HCT116 (cell line): ENCODE measurements around the gene PGM2L1. TPM values are rescaled to one million over a fixed set of nuclear protein-coding genes. Genes with fewer than 3 reads are reported as not detected.

Experiments used
- ATAC-seq: fragments of 200-7000 bp; cut with Tn5 transposase; 2 replicates; pipeline ENCODE4 v1.9.1; 2020; ENCODE audit warnings: mild to moderate bottlenecking, moderate library complexity
- BruUV-seq: library from RNA; stranded (reverse); fragments of 400-500 nt; replicated peaks from 2 replicates; lab custom pipeline; 2021; lab: Mats Ljungman, UMichigan
- CTCF ChIA-PET: fragments of 300-600 bp; sonication (Branson Sonifier 250); formaldehyde crosslinking; loops from one replicate; lab custom pipeline; 2021; ENCODE audit warnings: antibody characterized with exemption; lab: Charles Lee
- POLR2A ChIA-PET: fragments of 300-600, 350-600 bp; sonication (Branson Sonifier 250); formaldehyde crosslinking; loops from one replicate; lab custom pipeline; 2021; ENCODE audit warnings: antibody characterized with exemption; lab: Charles Lee
- RAD21 ChIA-PET, 2 experiments: fragments of 300-600 bp; sonication (Branson Sonifier 250); formaldehyde crosslinking; loops; one replicate each; lab custom pipeline; 2023; ENCODE audit warnings: low total read pairs in 2 of 2; ENCODE audit not compliant: uncharacterized antibody in 2 of 2, unreplicated experiment in 2 of 2, low non-redundant PET in 1 of 2; lab: Charles Lee
- DNase-seq: peaks from one replicate; pipeline ENCODE4 v3.0.0-alpha.2; 2010; ENCODE audit warnings: low read depth, low spot score
- H2AFZ ChIP-seq: fragments of 200-600 bp; shearing (Covaris generic), sonication (generic); 2 replicates; pipeline ENCODE4 v1.6.1; 2017; ENCODE audit warnings: low read depth, mixed run types, mixed read lengths, antibody characterized with exemption, low read length; ENCODE audit not compliant: poor library complexity, severe bottlenecking
- H3K27ac ChIP-seq: 2 replicates; pipeline ENCODE4 v1.5.1; 2012; ENCODE audit warnings: low read depth, low read length
- H3K27me3 ChIP-seq: fragments of 200-600 bp; sonication (generic); 2 replicates; pipeline ENCODE4 v1.6.1; 2016; ENCODE audit warnings: mixed run types, low read length, mixed read lengths; ENCODE audit not compliant: insufficient read depth
- H3K36me3 ChIP-seq, 2 experiments: fragments of 200-500 bp in 1 of 2; fragments of 200-600 bp in 1 of 2; sonication (Bioruptor generic) in 1 of 2; sonication (generic) in 1 of 2; 2 replicates each; pipeline versions ENCODE4 v1.5.1 to v1.6.1; 2014 to 2016; ENCODE audit warnings: low read length in 2 of 2, inconsistent platforms in 1 of 2, mixed read lengths in 1 of 2, mixed run types in 1 of 2; ENCODE audit not compliant: insufficient read depth in 2 of 2, control insufficient read depth in 1 of 2
- H3K4me1 ChIP-seq, 2 experiments: fragments of 200-600 bp in 1 of 2; sonication (generic) in 1 of 2; 2 replicates each; pipeline versions ENCODE4 v1.5.1 to v1.6.1; 2012 to 2017; ENCODE audit warnings: low read length in 2 of 2, inconsistent platforms in 1 of 2, mild to moderate bottlenecking in 1 of 2, mixed read lengths in 1 of 2, mixed run types in 1 of 2, moderate library complexity in 1 of 2; ENCODE audit not compliant: insufficient read depth in 2 of 2, control insufficient read depth in 1 of 2
- H3K4me2 ChIP-seq: fragments of 200-600 bp; sonication (generic); 2 replicates; pipeline ENCODE4 v1.6.1; 2017; ENCODE audit warnings: mixed run types, low read length, mixed read lengths
- H3K4me3 ChIP-seq, 2 experiments: fragments of 200-600 bp in 1 of 2; sonication (generic) in 1 of 2; replicated peaks in 1 of 2; 2 replicates each; pipeline ENCODE4 v1.5.1; 2011 to 2016; ENCODE audit warnings: low read length in 2 of 2, control low read depth in 1 of 2, low read depth in 1 of 2, mild to moderate bottlenecking in 1 of 2, mixed read lengths in 1 of 2, mixed run types in 1 of 2
- H3K79me2 ChIP-seq: fragments of 200-600 bp; sonication (generic); 2 replicates; pipeline ENCODE4 v1.6.1; 2017; ENCODE audit warnings: mild to moderate bottlenecking, mixed run types, low read length, moderate library complexity, mixed read lengths; ENCODE audit not compliant: insufficient read depth
- H3K9ac ChIP-seq: fragments of 200-600 bp; sonication (generic); 2 replicates; pipeline ENCODE4 v1.6.1; 2016; ENCODE audit warnings: low read length, mixed read lengths
- H3K9me2 ChIP-seq: fragments of 200-600 bp; sonication (generic), shearing (Covaris generic); 2 replicates; pipeline ENCODE4 v1.6.1; 2017; ENCODE audit warnings: mixed run types, mild to moderate bottlenecking, moderate library complexity; ENCODE audit not compliant: insufficient read depth
- H3K9me3 ChIP-seq, 2 experiments: fragments of 200-500 bp in 1 of 2; fragments of 200-600 bp in 1 of 2; sonication (Bioruptor generic) in 1 of 2; sonication (generic) in 1 of 2; 2 replicates each; pipeline ENCODE4 v1.6.1; 2014 to 2017; ENCODE audit warnings: low read length in 2 of 2, mixed read lengths in 2 of 2, inconsistent platforms in 1 of 2, low read depth in 1 of 2, mild to moderate bottlenecking in 1 of 2, mixed run types in 1 of 2, moderate library complexity in 1 of 2; ENCODE audit not compliant: control insufficient read depth in 1 of 2, insufficient read depth in 1 of 2
- H4K20me1 ChIP-seq: fragments of 200-600 bp; sonication (generic), shearing (Covaris generic); 2 replicates; pipeline ENCODE4 v1.6.1; 2017; ENCODE audit warnings: mixed run types, mild to moderate bottlenecking, moderate library complexity; ENCODE audit not compliant: insufficient read depth
- CBX3 ChIP-seq: IDR thresholded peaks from 2 replicates; pipeline ENCODE4 v1.6.1; 2012; ENCODE audit warnings: low read depth
- ELF1 ChIP-seq: IDR thresholded peaks from 2 replicates; pipeline ENCODE4 v1.6.1; 2012; ENCODE audit warnings: low read depth, borderline replicate concordance
- JUND ChIP-seq: IDR thresholded peaks from 2 replicates; pipeline ENCODE4 v1.6.1; 2012
- SIN3A ChIP-seq: IDR thresholded peaks from 2 replicates; pipeline ENCODE4 v1.6.1; 2012; ENCODE audit warnings: low read depth
- intact Hi-C: fragments of 100-400 bp; cut with micrococcal nuclease; formaldehyde crosslinking; loops from 2 replicates; pipeline ENCODE4 v1.10.0; 2022
- total RNA-seq: library from RNA; stranded (reverse); gene quantifications from one replicate; pipeline ENCODE4 v1.2.1, GENCODE V29; 2021; ENCODE audit not compliant: unreplicated experiment

The PGM2L1 gene
- total RNA-seq, 1 experiment from 2014 or later, result 4.9 TPM

GRCh38 chr11:74316772-74317505 lies 81.3 kb downstream of the PGM2L1 start:
- Histone ChIP-seq H3K9me3 (no peaks in the 10 kb centered on the region), H3K36me3 (no peaks in the 10 kb centered on the region), H3K27me3 (no peaks in the 10 kb centered on the region), H4K20me1 (no peaks in the 10 kb centered on the region), H3K4me1 (peaks cover 0 to under 1% of the 10 kb centered on the region in 2 experiments; a peak in 1 of 4 replicates), H3K9me2 (no peaks in the 10 kb centered on the region; the same call in 1 of the 2 replicates), H3K4me3 (no peak overlapping the region), H3K9ac (no peak overlapping the region), H2AFZ (no peak overlapping the region), H3K79me2 (no peaks in the 10 kb centered on the region), H3K27ac (no peak overlapping the region), H3K4me2 (no peak overlapping the region)
- ATAC-seq (no peak), DNase-seq (no peak)
- POLR2A ChIA-PET, result no interaction called here
- intact Hi-C loops, result no loop called here
- RAD21 ChIA-PET, result no interaction called here
- CTCF ChIA-PET, result no interaction called here
- TF ChIP-seq JUND, result no peak
- TF ChIP-seq ELF1, result no peak
- BruUV-seq, result no TSS peak

DNA sequence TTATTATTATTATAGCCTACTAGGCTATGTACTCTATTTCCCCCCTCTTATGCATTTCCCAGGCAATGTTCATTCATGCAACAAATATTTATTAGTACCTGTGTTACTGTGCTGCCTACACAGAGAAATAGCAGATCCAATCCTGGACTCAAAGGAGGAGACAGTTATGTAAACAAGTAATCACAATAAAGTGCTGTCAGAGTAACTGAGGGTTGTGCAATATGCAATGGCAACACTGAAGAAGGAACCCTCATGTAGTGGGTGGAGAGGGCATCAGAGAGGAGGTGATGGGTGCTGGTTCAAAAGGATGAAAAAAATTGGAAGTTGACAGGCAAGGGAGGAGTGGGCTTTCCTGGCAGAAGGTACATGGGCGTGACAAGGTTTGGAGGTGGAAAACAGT lies 85.9 kb downstream of the PGM2L1 start:
- BruUV-seq, result no TSS peak
- Histone ChIP-seq H3K4me1 (peaks cover 0 to 11% of the 10 kb centered on the region in 2 experiments; a peak in 1 of 4 replicates), H3K9me3 (no peaks in the 10 kb centered on the region), H3K27me3 (no peaks in the 10 kb centered on the region), H3K9ac (no peak overlapping the region), H3K9me2 (no peaks in the 10 kb centered on the region), H4K20me1 (no peaks in the 10 kb centered on the region), H3K4me2 (no peak overlapping the region), H3K79me2 (no peaks in the 10 kb centered on the region), H3K36me3 (no peaks in the 10 kb centered on the region), H3K27ac (no peak overlapping the region), H2AFZ (peak overlapping the region; percentile 96), H3K4me3 (no peak overlapping the region)
- ChIA-PET CTCF (no interaction called here), POLR2A (no interaction called here), RAD21 (no interaction called here)
- ATAC-seq (no peak), DNase-seq (no peak)
- TF ChIP-seq CBX3 (no peak), SIN3A (no peak)
- intact Hi-C loops, result no loop called here
